T-helper 2 cell treated with Interferon-gamma antibody and Interleukin-4, amounts not matched to agents 5 μg/mL and 100 μg/mL, for 36 hours (primary cell): ENCODE measurements around the gene ACTR2.
"Not testable (repeated sequence)": the region's sequence is repeated elsewhere in the genome, so short reads cannot be mapped to it uniquely, and the experiment has no call there.

Source experiments
- DNase-seq: peaks from one replicate; pipeline ENCODE4 v3.0.0; 2021; ENCODE audit warnings: low spot score
- H3K27ac Mint-ChIP-seq: one replicate; pipeline ENCODE4 v1.8.0; 2021; ENCODE audit warnings: mild to moderate bottlenecking, mixed read lengths
- H3K27me3 Mint-ChIP-seq: one replicate; pipeline ENCODE4 v1.8.0; 2021; ENCODE audit warnings: low read depth, mixed read lengths
- H3K36me3 Mint-ChIP-seq: one replicate; pipeline ENCODE4 v1.8.0; 2021; ENCODE audit warnings: low read depth, mixed read lengths
- H3K4me1 Mint-ChIP-seq: one replicate; pipeline ENCODE4 v1.8.0; 2021; ENCODE audit warnings: low read depth, mixed read lengths
- H3K4me3 Mint-ChIP-seq: one replicate; pipeline ENCODE4 v1.8.0; 2022; ENCODE audit warnings: mild to moderate bottlenecking, moderate library complexity, mixed read lengths
- H3K9me3 Mint-ChIP-seq: one replicate; pipeline ENCODE4 v1.8.0; 2021; ENCODE audit warnings: mixed read lengths

The ACTR2 gene

GRCh38 chr2:65213035-65213434, 14.6 kb upstream of the ACTR2 start:
- H3K27me3 Mint-ChIP-seq: no peaks in the 10 kb centered on the region
- H3K36me3 Mint-ChIP-seq: no peaks in the 10 kb centered on the region
- H3K27ac Mint-ChIP-seq: no peak overlapping the region
- no peaks in the 10 kb centered on the region for H3K9me3 Mint-ChIP-seq
- no peak overlapping the region for H3K4me3 Mint-ChIP-seq
- H3K4me1 Mint-ChIP-seq: peaks cover 10% of the 10 kb centered on the region
- DNase-seq: no peak

GRCh38 chr2:65214361-65214760, 13.3 kb upstream of the ACTR2 start:
- H3K9me3 Mint-ChIP-seq: no peaks in the 10 kb centered on the region
- H3K4me1 Mint-ChIP-seq: peaks cover 10% of the 10 kb centered on the region
- H3K4me3 Mint-ChIP-seq: no peak overlapping the region
- no peaks in the 10 kb centered on the region for H3K36me3 Mint-ChIP-seq
- H3K27ac Mint-ChIP-seq: no peak overlapping the region
- no peak for DNase-seq
- H3K27me3 Mint-ChIP-seq: no peaks in the 10 kb centered on the region

GRCh38 chr2:65214843-65215242, 12.8 kb upstream of the ACTR2 start:
- no peak overlapping the region for H3K4me3 Mint-ChIP-seq
- no peaks in the 10 kb centered on the region for H3K9me3 Mint-ChIP-seq
- DNase-seq: no peak
- no peaks in the 10 kb centered on the region for H3K27me3 Mint-ChIP-seq
- no peak overlapping the region for H3K27ac Mint-ChIP-seq
- no peaks in the 10 kb centered on the region for H3K36me3 Mint-ChIP-seq
- H3K4me1 Mint-ChIP-seq: peaks cover 10% of the 10 kb centered on the region

- no peaks in the 10 kb centered on the region for H3K27me3 Mint-ChIP-seq
- H3K4me1 Mint-ChIP-seq: peaks cover 10% of the 10 kb centered on the region
- no peak for DNase-seq
- no peak overlapping the region for H3K27ac Mint-ChIP-seq
- H3K4me3 Mint-ChIP-seq: no peak overlapping the region
- H3K9me3 Mint-ChIP-seq: no peaks in the 10 kb centered on the region
- peaks cover 1% of the 10 kb centered on the region for H3K36me3 Mint-ChIP-seq
Observed at GRCh38 chr2:65215946-65216345, 11.7 kb upstream of the ACTR2 start.

- Mint-ChIP-seq H3K4me3 (no peak overlapping the region), H3K4me1 (peaks cover 10% of the 10 kb centered on the region), H3K9me3 (no peaks in the 10 kb centered on the region), H3K36me3 (peaks cover 2% of the 10 kb centered on the region), H3K27me3 (no peaks in the 10 kb centered on the region), H3K27ac (no peak overlapping the region)
- no peak for DNase-seq
Observed at GRCh38 chr2:65220432-65221131, 7.0 kb upstream of the ACTR2 start.

GRCh38 chr2:65221275-65221674, 6.4 kb upstream of the ACTR2 start:
- DNase-seq, H3K4me3 Mint-ChIP-seq, H3K9me3 Mint-ChIP-seq, H3K27ac Mint-ChIP-seq, H3K27me3 Mint-ChIP-seq, H3K36me3 Mint-ChIP-seq, H3K4me1 Mint-ChIP-seq: not testable (repeated sequence)

- Mint-ChIP-seq H3K36me3 (peaks cover 21% of the 10 kb centered on the region), H3K27me3 (no peaks in the 10 kb centered on the region), H3K4me3 (peak overlapping the region; percentile 95), H3K27ac (peak overlapping the region; percentile 98), H3K9me3 (no peaks in the 10 kb centered on the region), H3K4me1 (peaks cover 25% of the 10 kb centered on the region)
- DNase-seq: no peak
Observed at GRCh38 chr2:65227020-65227455, 593 bp upstream of the ACTR2 start.

GRCh38 chr2:65228263-65228750, 676 bp downstream of the ACTR2 start:
- Mint-ChIP-seq H3K36me3 (peaks cover 29% of the 10 kb centered on the region), H3K4me3 (peak overlapping the region; percentile 95), H3K27me3 (no peaks in the 10 kb centered on the region), H3K27ac (peak overlapping the region; percentile 95), H3K4me1 (peaks cover 35% of the 10 kb centered on the region), H3K9me3 (no peaks in the 10 kb centered on the region)
- no peak for DNase-seq

- peaks cover 37% of the 10 kb centered on the region for H3K36me3 Mint-ChIP-seq
- DNase-seq: no peak
- no peaks in the 10 kb centered on the region for H3K27me3 Mint-ChIP-seq
- no peaks in the 10 kb centered on the region for H3K9me3 Mint-ChIP-seq
- peaks cover 44% of the 10 kb centered on the region for H3K4me1 Mint-ChIP-seq
- H3K27ac Mint-ChIP-seq: peak overlapping the region; percentile 15
- peak overlapping the region; percentile 76 for H3K4me3 Mint-ChIP-seq
Observed at GRCh38 chr2:65231121-65231520, 3.5 kb downstream of the ACTR2 start.

- Mint-ChIP-seq H3K36me3 (peaks cover 36% of the 10 kb centered on the region), H3K9me3 (no peaks in the 10 kb centered on the region), H3K27ac (peak overlapping the region; percentile 88), H3K27me3 (no peaks in the 10 kb centered on the region), H3K4me1 (peaks cover 36% of the 10 kb centered on the region), H3K4me3 (peak overlapping the region; percentile 76)
- peak; percentile 13 for DNase-seq
Observed at GRCh38 chr2:65231892-65232477, 4.4 kb downstream of the ACTR2 start.

GRCh38 chr2:65232636-65233035, 5.0 kb downstream of the ACTR2 start:
- Mint-ChIP-seq H3K4me3 (peak overlapping the region; percentile 76), H3K36me3 (peaks cover 32% of the 10 kb centered on the region), H3K4me1 (peaks cover 37% of the 10 kb centered on the region), H3K27ac (peak overlapping the region; percentile 88), H3K27me3 (no peaks in the 10 kb centered on the region), H3K9me3 (no peaks in the 10 kb centered on the region)
- DNase-seq: no peak

- no peaks in the 10 kb centered on the region for H3K9me3 Mint-ChIP-seq
- H3K27me3 Mint-ChIP-seq: no peaks in the 10 kb centered on the region
- H3K4me1 Mint-ChIP-seq: peaks cover 17% of the 10 kb centered on the region
- DNase-seq: no peak
- H3K27ac Mint-ChIP-seq: no peak overlapping the region
- H3K36me3 Mint-ChIP-seq: peaks cover 38% of the 10 kb centered on the region
- no peak overlapping the region for H3K4me3 Mint-ChIP-seq
Observed at GRCh38 chr2:65240657-65241056, 13.0 kb downstream of the ACTR2 start.

- H3K4me3 Mint-ChIP-seq, H3K27me3 Mint-ChIP-seq, DNase-seq, H3K9me3 Mint-ChIP-seq, H3K27ac Mint-ChIP-seq: not testable (repeated sequence)
- Mint-ChIP-seq H3K36me3 (peaks cover 51% of the 10 kb centered on the region), H3K4me1 (peaks cover 13% of the 10 kb centered on the region)
Observed at GRCh38 chr2:65244452-65244851, 16.8 kb downstream of the ACTR2 start.

GRCh38 chr2:65252640-65253039, 25.0 kb downstream of the ACTR2 start:
- Mint-ChIP-seq H3K4me1 (peaks cover 2% of the 10 kb centered on the region), H3K36me3 (peaks cover 54% of the 10 kb centered on the region), H3K9me3 (no peaks in the 10 kb centered on the region), H3K27me3 (no peaks in the 10 kb centered on the region), H3K4me3 (no peak overlapping the region), H3K27ac (no peak overlapping the region)
- DNase-seq: no peak
